ENCODE results near the gene ANGPTL4. TPM values are rescaled to one million over a fixed set of nuclear protein-coding genes. Genes with fewer than 3 reads are reported as not detected.

Gene ANGPTL4
- total RNA-seq, 2 experiments from 2014 or later: not detected

GRCh38 chr19:8401981-8402411, 38.0 kb downstream of the ANGPTL4 start:
- Histone ChIP-seq H3K27me3 (ENCODE audit: control insufficient read depth in 1 of 2, insufficient read depth in 2 of 2, low read length in 2 of 2) (no peaks in the 10 kb centered on the region), H3K27ac (ENCODE audit: low read depth in 1 of 2, low read length in 2 of 2) (no peak overlapping the region), H3K4me3 (ENCODE audit: low read length) (no peak overlapping the region), H3K9me3 (ENCODE audit: control insufficient read depth in 1 of 2, insufficient read depth in 1 of 2, low read length in 2 of 2) (no peaks in the 10 kb centered on the region), H3K36me3 (ENCODE audit: insufficient read depth, low read length) (peaks cover 50% of the 10 kb centered on the region), H3K4me1 (ENCODE audit: insufficient read depth, low read length) (peaks cover 10% of the 10 kb centered on the region)
- Mint-ChIP-seq H3K4me3 (no peak overlapping the region), H3K27ac (no peak overlapping the region), H3K27me3 (no peaks in the 10 kb centered on the region), H3K9me3 (no peaks in the 10 kb centered on the region), H3K36me3 (ENCODE audit: low read depth) (peaks cover 47% of the 10 kb centered on the region), H3K4me1 (ENCODE audit: low read depth) (peaks cover 5% of the 10 kb centered on the region)
- ChIA-PET POLR2A (no interaction called here), CTCF (no interaction called here)
- TF ChIP-seq, protein P1, sequence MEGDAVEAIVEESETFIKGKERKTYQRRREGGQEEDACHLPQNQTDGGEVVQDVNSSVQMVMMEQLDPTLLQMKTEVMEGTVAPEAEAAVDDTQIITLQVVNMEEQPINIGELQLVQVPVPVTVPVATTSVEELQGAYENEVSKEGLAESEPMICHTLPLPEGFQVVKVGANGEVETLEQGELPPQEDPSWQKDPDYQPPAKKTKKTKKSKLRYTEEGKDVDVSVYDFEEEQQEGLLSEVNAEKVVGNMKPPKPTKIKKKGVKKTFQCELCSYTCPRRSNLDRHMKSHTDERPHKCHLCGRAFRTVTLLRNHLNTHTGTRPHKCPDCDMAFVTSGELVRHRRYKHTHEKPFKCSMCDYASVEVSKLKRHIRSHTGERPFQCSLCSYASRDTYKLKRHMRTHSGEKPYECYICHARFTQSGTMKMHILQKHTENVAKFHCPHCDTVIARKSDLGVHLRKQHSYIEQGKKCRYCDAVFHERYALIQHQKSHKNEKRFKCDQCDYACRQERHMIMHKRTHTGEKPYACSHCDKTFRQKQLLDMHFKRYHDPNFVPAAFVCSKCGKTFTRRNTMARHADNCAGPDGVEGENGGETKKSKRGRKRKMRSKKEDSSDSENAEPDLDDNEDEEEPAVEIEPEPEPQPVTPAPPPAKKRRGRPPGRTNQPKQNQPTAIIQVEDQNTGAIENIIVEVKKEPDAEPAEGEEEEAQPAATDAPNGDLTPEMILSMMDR (IDR thresholded peaks at IDR 0.05): no peak
- intact Hi-C loops (cut with DNase I, micrococcal nuclease): no loop called here
- ATAC-seq (ENCODE audit: poor library complexity) (no peak), DNase-seq (no peak)

DNA sequence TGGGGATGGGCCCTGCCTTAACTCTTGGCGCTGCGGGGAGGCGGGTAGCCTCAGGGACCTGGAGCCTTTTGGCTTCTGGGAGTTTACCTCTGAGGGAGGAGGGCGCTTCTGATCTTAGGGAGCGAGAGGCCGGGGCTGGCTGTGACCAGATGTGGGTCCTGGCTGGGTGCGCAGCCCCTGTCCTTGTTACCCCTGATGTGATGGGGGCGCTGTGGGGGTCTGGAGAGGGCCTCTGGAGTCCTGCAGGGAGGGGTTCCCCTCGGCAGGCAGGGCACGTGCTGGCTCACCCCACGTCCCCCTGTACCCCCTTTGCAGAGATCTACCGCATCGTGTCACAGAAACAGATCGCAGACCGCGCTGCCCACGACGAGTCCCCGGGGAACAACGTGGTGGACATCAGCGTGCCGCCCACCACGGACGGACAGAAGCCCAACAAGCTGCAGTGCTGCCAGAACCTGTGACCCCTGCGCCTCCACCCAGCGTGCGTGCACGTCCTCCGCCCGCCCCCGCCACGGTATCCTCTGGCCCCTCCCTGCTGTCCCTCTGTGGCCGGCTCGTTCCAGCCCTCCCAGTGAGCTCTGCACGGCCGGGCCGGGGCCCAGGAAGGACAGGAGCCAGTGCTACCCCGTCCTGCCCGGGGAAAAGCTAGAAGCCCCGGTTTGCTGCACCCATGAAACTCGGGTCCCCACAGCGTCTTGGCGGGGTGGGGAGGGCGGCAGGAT, 39.3 kb downstream of the ANGPTL4 start:
- H3K36me3 Mint-ChIP-seq (ENCODE audit: low read depth): peaks cover 43% of the 10 kb centered on the region
- peaks cover 49% of the 10 kb centered on the region for H3K36me3 ChIP-seq (ENCODE audit: insufficient read depth, low read length)
- CTCF ChIA-PET: no interaction called here
- no peaks in the 10 kb centered on the region for H3K27me3 Mint-ChIP-seq
- DNase-seq (no peak), ATAC-seq (ENCODE audit: poor library complexity) (no peak)
- no peaks in the 10 kb centered on the region for H3K4me1 Mint-ChIP-seq (ENCODE audit: low read depth)
- TF ChIP-seq, protein P1 (IDR thresholded peaks at IDR 0.05): no peak
- no peak overlapping the region for H3K27ac ChIP-seq (ENCODE audit: low read depth in 1 of 2, low read length in 2 of 2)
- no peak overlapping the region for H3K4me3 ChIP-seq (ENCODE audit: low read length)
- no peaks in the 10 kb centered on the region for H3K9me3 Mint-ChIP-seq
- H3K4me1 ChIP-seq (ENCODE audit: insufficient read depth, low read length): no peaks in the 10 kb centered on the region
- POLR2A ChIA-PET: no interaction called here
- intact Hi-C loops (cut with DNase I, micrococcal nuclease): no loop called here
- no peaks in the 10 kb centered on the region for H3K9me3 ChIP-seq (ENCODE audit: control insufficient read depth in 1 of 2, insufficient read depth in 1 of 2, low read length in 2 of 2)
- no peak overlapping the region for H3K4me3 Mint-ChIP-seq
- no peak overlapping the region for H3K27ac Mint-ChIP-seq
- no peaks in the 10 kb centered on the region for H3K27me3 ChIP-seq (ENCODE audit: control insufficient read depth in 1 of 2, insufficient read depth in 2 of 2, low read length in 2 of 2)

- no peaks in the 10 kb centered on the region for H3K4me1 ChIP-seq (ENCODE audit: insufficient read depth, low read length)
- intact Hi-C loops (cut with DNase I, micrococcal nuclease): no loop called here
- CTCF ChIA-PET: no interaction called here
- no peaks in the 10 kb centered on the region for H3K9me3 ChIP-seq (ENCODE audit: control insufficient read depth in 1 of 2, insufficient read depth in 1 of 2, low read length in 2 of 2)
- no peaks in the 10 kb centered on the region for H3K9me3 Mint-ChIP-seq
- no peak for DNase-seq
- ATAC-seq (ENCODE audit: poor library complexity): no peak
- no peak overlapping the region for H3K4me3 ChIP-seq (ENCODE audit: low read length)
- POLR2A ChIA-PET: no interaction called here
- no peaks in the 10 kb centered on the region for H3K4me1 Mint-ChIP-seq (ENCODE audit: low read depth)
- H3K27ac Mint-ChIP-seq: no peak overlapping the region
- TF ChIP-seq, protein P1 (IDR thresholded peaks at IDR 0.05): no peak
- peaks cover 46% of the 10 kb centered on the region for H3K36me3 ChIP-seq (ENCODE audit: insufficient read depth, low read length)
- no peak overlapping the region for H3K27ac ChIP-seq (ENCODE audit: low read depth in 1 of 2, low read length in 2 of 2)
- no peaks in the 10 kb centered on the region for H3K27me3 ChIP-seq (ENCODE audit: control insufficient read depth in 1 of 2, insufficient read depth in 2 of 2, low read length in 2 of 2)
- H3K36me3 Mint-ChIP-seq (ENCODE audit: low read depth): peaks cover 43% of the 10 kb centered on the region
- H3K4me3 Mint-ChIP-seq: no peak overlapping the region
- no peaks in the 10 kb centered on the region for H3K27me3 Mint-ChIP-seq
Observed at GRCh38 chr19:8403820-8404109, 39.8 kb downstream of the ANGPTL4 start.
